Right lobe of liver (tissue), 6 donors: ENCODE measurements around the gene MRPL41. TPM values are rescaled to one million over a fixed set of nuclear protein-coding genes. Genes with fewer than 3 reads are reported as not detected.
"Not testable (repeated sequence)": the region's sequence is repeated elsewhere in the genome, so short reads cannot be mapped to it uniquely, and the experiment has no call there.

Experiments
- ATAC-seq, 4 donors: fragments of 200-7000 bp; cut with Tn5 transposase; one replicate each; pipeline ENCODE4 v1.9.1; 2020; ENCODE audit warnings: mild to moderate bottlenecking in 4 of 4, moderate library complexity in 4 of 4
- DNase-seq, 3 donors: peaks; one replicate each; pipeline ENCODE4 v3.0.0-alpha.2; 2020
- H3K27ac ChIP-seq, 3 donors: fragments of 200-600 bp; one replicate each; pipeline ENCODE4 v1.8.0; 2022
- H3K27me3 ChIP-seq, 2 donors: fragments of 200-600 bp; one replicate each; pipeline ENCODE4 v1.8.0; 2022
- H3K36me3 ChIP-seq, 4 donors: fragments of 200-600 bp; sonication (generic) in 1 of 4; one replicate each; pipeline versions ENCODE4 v1.5.1 to v1.8.0; 2017 to 2022; ENCODE audit warnings: control low read depth in 1 of 4
- H3K4me1 ChIP-seq, 4 donors: fragments of 200-600 bp; sonication (generic) in 1 of 4; one replicate each; pipeline versions ENCODE4 v1.5.1 to v1.8.0; 2017 to 2022; ENCODE audit warnings: control low read depth in 1 of 4
- H3K4me3 ChIP-seq, 3 donors: fragments of 200-600 bp; one replicate each; pipeline ENCODE4 v1.8.0; 2022
- H3K9me3 ChIP-seq, 4 donors: fragments of 200-600 bp; sonication (generic) in 1 of 4; one replicate each; pipeline versions ENCODE4 v1.5.1 to v1.8.0; 2017 to 2022; ENCODE audit warnings: control low read depth in 1 of 4
- CTCF ChIP-seq, 4 donors: fragments of 200-600 bp in 3 of 4; fragments of 450-650 bp in 1 of 4; IDR thresholded peaks; one replicate each; pipeline versions ENCODE4 v1.5.1 to v1.8.0; 2016 to 2022; ENCODE audit warnings: antibody characterized with exemption in 4 of 4, mild to moderate bottlenecking in 2 of 4
- POLR2A ChIP-seq: fragments of 450-650 bp; IDR thresholded peaks from one replicate; pipeline ENCODE4 v1.6.1; 2017; ENCODE audit warnings: antibody characterized with exemption, mild to moderate bottlenecking
- whole genome bisulfite sequencing: methylation state at CpG from one replicate; pipeline ENCODE4 v1.1.6; 2018; ENCODE audit warnings: low coverage, low lambda C conversion rate; ENCODE audit not compliant: insufficient coverage; ENCODE audit errors: missing lambda C conversion rate; 5-methylcytosine and 5-hydroxymethylcytosine counted together
- intact Hi-C, 2 donors: fragments of 100-400 bp; cut with DNase I; formaldehyde crosslinking; loops; one replicate each; pipeline versions ENCODE4 v1.11.2 to v1.14.1; 2022
- total RNA-seq, 6 experiments: library from RNA; depleted of rRNA in 2 of 6; stranded (reverse); fragments of >200 nt in 2 of 6; fragmentation: NEBNext Ultra II Directional in 3 of 6; extraction: Animal tissue kit (Norgen Biotek cat#: 25700) in 3 of 6; gene quantifications; one replicate each; pipeline versions ENCODE4 v1.1.0 to v1.2.4, GENCODE V29; 2016 to 2023
- donor health status: DM: no; HTN: yes; CAD: no.
- donor health status: DM: no; HTN: no; CAD: no.
- donor health status: DM: no; HTN: no; CAD: no.
- donor health status: DM: no; HTN: yes; CAD: no.
- donor health status: DM: no; HTN: yes; CAD: no.

Gene MRPL41
- total RNA-seq, 6 experiments from 2014 or later, result 43.4 to 97.8 (median 74.0) TPM

GRCh38 chr9:137534256-137535119, 17.2 kb upstream of the MRPL41 start:
- WGBS, result 39% methylated on average over 17 of the region's 19 CpGs
- DNase-seq (no peak), ATAC-seq (peak; percentile 97 to 99 (median 98))
- Histone ChIP-seq H3K27me3 (no peaks in the 10 kb centered on the region), H3K36me3 (peaks cover 0 to 3% (median 0%) of the 10 kb centered on the region in 4 donors), H3K9me3 (no peaks in the 10 kb centered on the region), H3K4me3 (no peak overlapping the region), H3K4me1 (peaks cover 0 to 10% (median 4%) of the 10 kb centered on the region in 4 donors), H3K27ac (no peak overlapping the region)
- intact Hi-C loops, result no loop called here
- no peak for TF ChIP-seq POLR2A
- peak; percentile 42 to 80 (median 79) for TF ChIP-seq CTCF (IDR thresholded peaks at IDR 0.05)

- Histone ChIP-seq H3K36me3 (peaks cover 0 to 5% (median 0%) of the 10 kb centered on the region in 4 donors), H3K27me3 (no peaks in the 10 kb centered on the region), H3K27ac (peak overlapping the region in 1 of 3 donors; percentile 25), H3K9me3 (no peaks in the 10 kb centered on the region), H3K4me1 (peaks cover 0 to 10% (median 4%) of the 10 kb centered on the region in 4 donors), H3K4me3 (no peak overlapping the region)
- DNase-seq (no peak), ATAC-seq (no peak)
- TF ChIP-seq POLR2A (no peak), CTCF (IDR thresholded peaks at IDR 0.05) (no peak)
- intact Hi-C loops, result no loop called here
Observed at GRCh38 chr9:137535120-137535428, 16.6 kb upstream of the MRPL41 start.

GRCh38 chr9:137536594-137537131, 15.0 kb upstream of the MRPL41 start:
- peaks cover 0 to 10% (median 4%) of the 10 kb centered on the region in 4 donors for H3K4me1 ChIP-seq
- H3K9me3 ChIP-seq, H3K27ac ChIP-seq, intact Hi-C loops, ATAC-seq, H3K27me3 ChIP-seq, DNase-seq, H3K4me3 ChIP-seq, H3K36me3 ChIP-seq: not testable (repeated sequence)
- 60% methylated on average over 14 of the region's 16 CpGs for WGBS

GRCh38 chr9:137538058-137538457, 13.6 kb upstream of the MRPL41 start:
- Histone ChIP-seq H3K36me3 (peaks cover 0 to 16% (median 0%) of the 10 kb centered on the region in 4 donors), H3K4me1 (peaks cover 0 to 10% (median 4%) of the 10 kb centered on the region in 4 donors), H3K4me3 (no peak overlapping the region), H3K27ac (no peak overlapping the region), H3K9me3 (no peaks in the 10 kb centered on the region), H3K27me3 (no peaks in the 10 kb centered on the region)
- WGBS, result 90% methylated on average over 2 of the region's 16 CpGs
- ATAC-seq (no peak), DNase-seq (no peak)
- TF ChIP-seq CTCF (IDR thresholded peaks at IDR 0.05) (no peak), POLR2A (no peak)
- intact Hi-C loops, result no loop called here

GRCh38 chr9:137540536-137540935, 11.1 kb upstream of the MRPL41 start:
- Histone ChIP-seq H3K27me3 (no peaks in the 10 kb centered on the region), H3K27ac (no peak overlapping the region), H3K4me1 (peaks cover 0 to 2% (median under 1%) of the 10 kb centered on the region in 4 donors), H3K4me3 (no peak overlapping the region), H3K9me3 (no peaks in the 10 kb centered on the region), H3K36me3 (peaks cover 0 to 17% (median 0%) of the 10 kb centered on the region in 4 donors)
- no CpG with 5 or more reads among the region's 18 CpGs for WGBS
- ATAC-seq (no peak), DNase-seq (no peak)
- TF ChIP-seq CTCF (IDR thresholded peaks at IDR 0.05) (no peak), POLR2A (no peak)
- intact Hi-C loops, result no loop called here
